Endothelial cell of umbilical vein (primary cell): ENCODE data around the gene RAB3GAP2.

Experiments used
- CTCF ChIP-seq, 2 donors: IDR thresholded peaks; 1 replicate in 1 of 2; 2 replicates in 1 of 2; pipeline ENCODE4 v1.5.1; 2011; ENCODE audit warnings: low read length in 2 of 2, mild to moderate bottlenecking in 2 of 2, moderate library complexity in 2 of 2, control low read depth in 1 of 2, inconsistent platforms in 1 of 2, low read depth in 1 of 2; ENCODE audit not compliant: insufficient read depth in 1 of 2; ENCODE audit errors: extremely low read depth in 1 of 2
- EZH2 ChIP-seq: IDR thresholded peaks from 2 replicates; pipeline ENCODE4 v1.6.1; 2012; ENCODE audit warnings: borderline replicate concordance, low read depth, mild to moderate bottlenecking, moderate library complexity, low read length, inconsistent platforms; ENCODE audit not compliant: severe bottlenecking
- MYC ChIP-seq: IDR thresholded peaks from one replicate; pipeline ENCODE4 v1.6.1; 2011; ENCODE audit warnings: mild to moderate bottlenecking, low read depth, low read length
- POLR2AphosphoS5 ChIP-seq: IDR thresholded peaks from 2 replicates; pipeline ENCODE4 v1.6.1; 2012; ENCODE audit warnings: low read depth, mild to moderate bottlenecking, control low read depth, low read length, moderate library complexity; ENCODE audit not compliant: insufficient read depth

GRCh38 chr1:220164116-220164515 is 108.1 kb downstream of the RAB3GAP2 start:
- TF ChIP-seq EZH2 (no peak), POLR2AphosphoS5 (no peak), CTCF (IDR thresholded peaks at IDR 0.05; ENCODE audit: extremely low read depth in 1 of 2, insufficient read depth in 1 of 2, low read depth in 1 of 2, low read length in 2 of 2) (no peak), MYC (no peak)
